Loucy (cell line): Measurements from ENCODE around the gene PTPRT.

ENCODE experiments used
- H2AFZ ChIP-seq: fragments of 200-600 bp; sonication (generic); 2 replicates; pipeline ENCODE4 v1.6.0; 2016; ENCODE audit warnings: antibody characterized with exemption, mild to moderate bottlenecking, low read length, moderate library complexity
- H3F3A ChIP-seq: fragments of 200-600 bp; 2 replicates; pipeline ENCODE4 v1.6.0; 2016; ENCODE audit warnings: antibody characterized with exemption, low read depth, mild to moderate bottlenecking
- H3K27me3 ChIP-seq: fragments of 200-600 bp; sonication (generic); 2 replicates; pipeline ENCODE4 v1.6.1; 2014; ENCODE audit warnings: low read length, mild to moderate bottlenecking; ENCODE audit not compliant: insufficient read depth, poor library complexity, severe bottlenecking
- H3K36me3 ChIP-seq: fragments of 200-600 bp; sonication (generic); 2 replicates; pipeline ENCODE4 v1.6.1; 2016; ENCODE audit warnings: low read length; ENCODE audit not compliant: insufficient read depth
- H3K4me1 ChIP-seq: fragments of 200-600 bp; sonication (generic); 2 replicates; pipeline ENCODE4 v1.5.1; 2014; ENCODE audit warnings: low read length, mild to moderate bottlenecking; ENCODE audit not compliant: insufficient read depth, poor library complexity, severe bottlenecking
- H3K4me2 ChIP-seq: fragments of 200-600 bp; sonication (generic); 2 replicates; pipeline ENCODE4 v1.6.0; 2014; ENCODE audit warnings: antibody characterized with exemption, low read length, low read depth, mild to moderate bottlenecking; ENCODE audit not compliant: poor library complexity, severe bottlenecking
- H3K4me3 ChIP-seq: fragments of 200-600 bp; sonication (generic); 2 replicates; pipeline ENCODE4 v1.5.1; 2014; ENCODE audit warnings: low read length, mild to moderate bottlenecking, mixed read lengths; ENCODE audit not compliant: poor library complexity, severe bottlenecking
- H3K79me2 ChIP-seq: fragments of 200-600 bp; sonication (generic); 2 replicates; pipeline ENCODE4 v1.6.1; 2014; ENCODE audit warnings: low read length; ENCODE audit not compliant: insufficient read depth
- H3K9ac ChIP-seq: fragments of 200-600 bp; sonication (generic); 2 replicates; pipeline ENCODE4 v1.6.0; 2014; ENCODE audit warnings: mild to moderate bottlenecking, low read depth, low read length, moderate library complexity; ENCODE audit not compliant: poor library complexity, severe bottlenecking
- H3K9me2 ChIP-seq: fragments of 200-600 bp; sonication (generic); replicated peaks from 2 replicates; pipeline ENCODE4 v1.6.1; 2016; ENCODE audit warnings: low read depth, low read length, mixed read lengths
- H3K9me3 ChIP-seq: fragments of 200-600 bp; sonication (generic); 2 replicates; pipeline ENCODE4 v1.6.1; 2014; ENCODE audit warnings: mild to moderate bottlenecking, antibody characterized with exemption, low read length, low read depth; ENCODE audit not compliant: insufficient read depth
- H4K20me1 ChIP-seq: fragments of 200-600 bp; sonication (generic); 2 replicates; pipeline ENCODE4 v1.6.0; 2014; ENCODE audit warnings: antibody characterized with exemption, low read length, mild to moderate bottlenecking; ENCODE audit not compliant: insufficient read depth, poor library complexity, severe bottlenecking
- EZH2phosphoT487 ChIP-seq: fragments of 200-600 bp; IDR thresholded peaks from 2 replicates; pipeline ENCODE4 v1.6.1; 2018; ENCODE audit warnings: antibody characterized with exemption, mild to moderate bottlenecking, moderate library complexity, borderline replicate concordance
- TF ChIP-seq, protein P1 (sequence below): fragments of 200-600 bp; sonication (generic); conservative IDR thresholded peaks from 2 replicates; pipeline ENCODE4 v1.5.1; 2014; ENCODE audit warnings: mild to moderate bottlenecking, antibody characterized with exemption, low read length

PTPRT gene

DNA sequence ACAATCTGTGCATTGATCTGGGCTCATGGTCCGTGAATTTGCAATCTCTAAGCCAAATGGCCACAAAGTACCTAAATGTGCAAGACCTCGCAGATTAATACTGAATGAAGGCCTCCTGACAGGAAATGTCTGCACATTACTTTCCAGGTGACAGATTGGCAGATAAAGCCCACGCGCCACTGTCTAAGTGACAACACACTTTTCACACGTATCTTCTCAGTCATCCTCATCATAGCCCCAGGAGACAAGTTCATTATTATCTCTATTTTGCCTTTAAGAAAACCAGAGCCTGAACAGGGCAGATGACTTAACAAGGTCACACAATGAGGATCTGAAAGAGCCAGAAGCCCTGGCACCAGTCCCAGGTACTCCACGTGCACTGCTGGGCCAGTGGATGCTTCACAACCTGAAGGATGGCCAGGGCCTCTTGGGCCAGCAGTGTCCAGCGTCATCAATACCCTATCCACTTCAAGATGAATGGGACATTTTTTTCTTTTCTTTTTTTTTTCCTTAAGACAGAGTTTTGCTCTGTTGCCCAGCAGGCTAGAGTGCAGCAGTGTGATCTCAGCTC lies 266.3 kb downstream of the PTPRT start:
- Histone ChIP-seq H3K36me3 (no peaks in the 10 kb centered on the region), H3K4me1 (no peaks in the 10 kb centered on the region), H3K4me3 (no peak overlapping the region), H3K9me2 (no peaks in the 10 kb centered on the region), H3K27me3 (no peaks in the 10 kb centered on the region), H3K9ac (no peak overlapping the region), H3K9me3 (no peaks in the 10 kb centered on the region), H3F3A (no peaks in the 10 kb centered on the region), H2AFZ (no peak overlapping the region), H3K4me2 (no peak overlapping the region), H3K79me2 (no peaks in the 10 kb centered on the region), H4K20me1 (no peaks in the 10 kb centered on the region)
- TF ChIP-seq, protein P1, sequence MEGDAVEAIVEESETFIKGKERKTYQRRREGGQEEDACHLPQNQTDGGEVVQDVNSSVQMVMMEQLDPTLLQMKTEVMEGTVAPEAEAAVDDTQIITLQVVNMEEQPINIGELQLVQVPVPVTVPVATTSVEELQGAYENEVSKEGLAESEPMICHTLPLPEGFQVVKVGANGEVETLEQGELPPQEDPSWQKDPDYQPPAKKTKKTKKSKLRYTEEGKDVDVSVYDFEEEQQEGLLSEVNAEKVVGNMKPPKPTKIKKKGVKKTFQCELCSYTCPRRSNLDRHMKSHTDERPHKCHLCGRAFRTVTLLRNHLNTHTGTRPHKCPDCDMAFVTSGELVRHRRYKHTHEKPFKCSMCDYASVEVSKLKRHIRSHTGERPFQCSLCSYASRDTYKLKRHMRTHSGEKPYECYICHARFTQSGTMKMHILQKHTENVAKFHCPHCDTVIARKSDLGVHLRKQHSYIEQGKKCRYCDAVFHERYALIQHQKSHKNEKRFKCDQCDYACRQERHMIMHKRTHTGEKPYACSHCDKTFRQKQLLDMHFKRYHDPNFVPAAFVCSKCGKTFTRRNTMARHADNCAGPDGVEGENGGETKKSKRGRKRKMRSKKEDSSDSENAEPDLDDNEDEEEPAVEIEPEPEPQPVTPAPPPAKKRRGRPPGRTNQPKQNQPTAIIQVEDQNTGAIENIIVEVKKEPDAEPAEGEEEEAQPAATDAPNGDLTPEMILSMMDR, result no peak
- no peak for TF ChIP-seq EZH2phosphoT487

DNA sequence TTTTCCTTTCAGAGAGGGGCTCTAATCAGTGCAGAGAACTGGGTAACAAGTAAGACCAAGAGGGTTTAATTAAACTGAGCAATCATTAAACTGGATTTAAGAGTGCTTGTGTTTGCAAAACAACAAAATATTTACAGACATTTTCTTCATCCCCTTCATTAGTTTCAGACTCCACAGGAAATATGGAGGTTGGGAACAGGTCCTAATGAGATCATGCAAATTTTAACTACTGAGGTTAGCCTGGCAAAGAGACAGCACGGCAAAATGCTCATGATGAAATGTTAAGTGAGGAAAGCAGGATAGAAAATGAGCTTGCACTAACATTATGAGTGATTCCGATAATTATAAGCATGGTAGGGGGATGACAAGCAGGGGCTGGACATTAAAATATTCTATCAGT lies 268.9 kb downstream of the PTPRT start:
- no peak for TF ChIP-seq EZH2phosphoT487
- TF ChIP-seq, protein P1, result no peak
- Histone ChIP-seq H3K4me3 (no peak overlapping the region), H3K9me3 (no peaks in the 10 kb centered on the region), H3K4me1 (no peaks in the 10 kb centered on the region), H3K9me2 (no peaks in the 10 kb centered on the region), H3K4me2 (no peak overlapping the region), H3K27me3 (no peaks in the 10 kb centered on the region), H3F3A (no peaks in the 10 kb centered on the region), H3K9ac (no peak overlapping the region), H4K20me1 (no peaks in the 10 kb centered on the region), H2AFZ (no peak overlapping the region), H3K79me2 (no peaks in the 10 kb centered on the region), H3K36me3 (no peaks in the 10 kb centered on the region)

DNA sequence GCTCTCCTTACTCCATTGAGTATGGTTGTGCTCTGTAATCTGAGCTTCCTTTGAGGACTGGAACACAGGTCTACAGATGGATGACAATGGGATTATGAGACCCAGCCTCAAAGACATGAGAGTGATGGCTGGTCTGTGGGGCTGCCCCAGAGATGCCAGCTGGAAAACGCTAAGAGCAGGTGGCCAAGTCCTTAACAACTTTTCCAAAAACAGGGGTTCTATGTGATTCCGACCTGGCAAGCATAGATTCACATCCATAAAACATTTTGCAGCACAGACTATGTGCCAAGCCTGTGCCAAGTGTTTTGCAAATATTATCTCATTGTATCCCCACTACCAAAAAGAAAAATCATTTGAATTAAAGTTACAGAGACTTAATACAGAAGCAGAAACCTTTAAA lies 270.4 kb downstream of the PTPRT start:
- no peak overlapping the region for H3K4me3 ChIP-seq
- no peak overlapping the region for H2AFZ ChIP-seq
- H3F3A ChIP-seq, result no peaks in the 10 kb centered on the region
- H3K79me2 ChIP-seq, result no peaks in the 10 kb centered on the region
- no peaks in the 10 kb centered on the region for H3K4me1 ChIP-seq
- H4K20me1 ChIP-seq, result no peaks in the 10 kb centered on the region
- no peak for TF ChIP-seq EZH2phosphoT487
- TF ChIP-seq, protein P1, result no peak
- H3K9me3 ChIP-seq, result no peaks in the 10 kb centered on the region
- H3K36me3 ChIP-seq, result no peaks in the 10 kb centered on the region
- H3K27me3 ChIP-seq, result no peaks in the 10 kb centered on the region
- no peak overlapping the region for H3K9ac ChIP-seq
- no peaks in the 10 kb centered on the region for H3K9me2 ChIP-seq
- H3K4me2 ChIP-seq, result no peak overlapping the region
